Panc1 (cell line): ENCODE data around the gene HSBP1.

Experiments
- CTCF ChIP-seq: fragments of 450-650 bp; IDR thresholded peaks from 2 replicates; pipeline ENCODE4 v1.5.1; 2017; ENCODE audit warnings: mild to moderate bottlenecking
- SIN3A ChIP-seq: IDR thresholded peaks from 2 replicates; pipeline ENCODE4 v1.6.1; 2012; ENCODE audit warnings: low read depth, mild to moderate bottlenecking, low read length, moderate library complexity, borderline replicate concordance; ENCODE audit not compliant: insufficient read depth

GRCh38 chr16:83762992-83763358 is 44.8 kb upstream of the HSBP1 start:
- TF ChIP-seq CTCF (no peak), SIN3A (no peak)
